Activated naive CD4-positive, alpha-beta T cell treated with anti-CD3 and anti-CD28 coated beads, Interleukin-2, amount 10 ng/mL, durations not matched to agents 7 days and 5 days (primary cell): ENCODE measurements around the gene WDR82.

Source experiments
- CTCF ChIA-PET: fragments of 350-600 bp; sonication (Branson Sonifier 250); formaldehyde crosslinking; loops from one replicate; lab custom pipeline; 2021; ENCODE audit warnings: antibody characterized with exemption; lab: Charles Lee
- DNase-seq: peaks from one replicate; pipeline ENCODE4 v3.0.0-alpha.2; 2020
- H3K27ac Mint-ChIP-seq: one replicate; pipeline ENCODE4 v1.8.0; 2021; ENCODE audit warnings: mild to moderate bottlenecking, moderate library complexity, mixed read lengths
- H3K27me3 Mint-ChIP-seq: one replicate; pipeline ENCODE4 v1.8.0; 2021; ENCODE audit warnings: mild to moderate bottlenecking, mixed read lengths
- H3K36me3 Mint-ChIP-seq: one replicate; pipeline ENCODE4 v1.8.0; 2021; ENCODE audit warnings: mixed read lengths
- H3K4me1 Mint-ChIP-seq: one replicate; pipeline ENCODE4 v1.8.0; 2021; ENCODE audit warnings: mixed read lengths
- H3K4me3 Mint-ChIP-seq: one replicate; pipeline ENCODE4 v1.8.0; 2021; ENCODE audit warnings: mild to moderate bottlenecking, moderate library complexity, mixed read lengths
- H3K9me3 Mint-ChIP-seq: one replicate; pipeline ENCODE4 v1.8.0; 2021; ENCODE audit warnings: mixed read lengths

WDR82 gene

GRCh38 chr3:52223449-52224408, 54.7 kb downstream of the WDR82 start:
- peak overlapping the region; percentile 70 for H3K27ac Mint-ChIP-seq
- no peak for DNase-seq
- H3K36me3 Mint-ChIP-seq, result peaks cover 21% of the 10 kb centered on the region
- H3K4me3 Mint-ChIP-seq, result peak overlapping the region; percentile 47
- no peaks in the 10 kb centered on the region for H3K27me3 Mint-ChIP-seq
- peaks cover 79% of the 10 kb centered on the region for H3K4me1 Mint-ChIP-seq
- no peaks in the 10 kb centered on the region for H3K9me3 Mint-ChIP-seq
- CTCF ChIA-PET, result interaction anchor here (1.1 to 10.4 kb wide), 8 partner anchors 7 to 116 kb away, joined by 3 to 125 read pairs (median 6); no protein-coding TSS in a partner anchor

- Mint-ChIP-seq H3K4me3 (peak overlapping the region; percentile 73), H3K27ac (peak overlapping the region; percentile 90), H3K36me3 (peaks cover 16% of the 10 kb centered on the region), H3K4me1 (peaks cover 91% of the 10 kb centered on the region), H3K27me3 (no peaks in the 10 kb centered on the region), H3K9me3 (no peaks in the 10 kb centered on the region)
- DNase-seq, result no peak
- CTCF ChIA-PET, result interaction anchor here (0.6 to 10.4 kb wide), 10 partner anchors 8 to 163 kb away, joined by 3 to 125 read pairs (median 4); partner anchors contain the start of gene WDR82
Observed at GRCh38 chr3:52222319-52223221, 55.9 kb downstream of the WDR82 start.

GRCh38 chr3:52221563-52222318, 56.7 kb downstream of the WDR82 start:
- Mint-ChIP-seq H3K36me3 (peaks cover 18% of the 10 kb centered on the region), H3K27me3 (no peaks in the 10 kb centered on the region), H3K4me3 (peak overlapping the region; percentile 73), H3K4me1 (peaks cover 96% of the 10 kb centered on the region), H3K9me3 (no peaks in the 10 kb centered on the region), H3K27ac (peak overlapping the region; percentile 90)
- peak; percentile 86 for DNase-seq
- CTCF ChIA-PET, result interaction anchor here (0.8 to 10.4 kb wide), 18 partner anchors 9 to 220 kb away, joined by 3 to 125 read pairs (median 5); partner anchors contain the start of genes TWF2 and WDR82

- no peaks in the 10 kb centered on the region for H3K9me3 Mint-ChIP-seq
- no peak for DNase-seq
- no peaks in the 10 kb centered on the region for H3K27me3 Mint-ChIP-seq
- H3K4me1 Mint-ChIP-seq, result peaks cover 96% of the 10 kb centered on the region
- peak overlapping the region; percentile 73 for H3K4me3 Mint-ChIP-seq
- no peak overlapping the region for H3K27ac Mint-ChIP-seq
- peaks cover 19% of the 10 kb centered on the region for H3K36me3 Mint-ChIP-seq
- CTCF ChIA-PET, result interaction anchor here (0.6 to 10.4 kb wide), 32 partner anchors 10 to 227 kb away, joined by 3 to 125 read pairs (median 5); partner anchors contain the start of genes POC1A, RPL29, TWF2 and WDR82
Observed at GRCh38 chr3:52221141-52221562, 57.3 kb downstream of the WDR82 start.

GRCh38 chr3:52220380-52221026, 57.9 kb downstream of the WDR82 start:
- Mint-ChIP-seq H3K27me3 (no peaks in the 10 kb centered on the region), H3K4me3 (peak overlapping the region; percentile 55), H3K27ac (peak overlapping the region; percentile 75), H3K9me3 (no peaks in the 10 kb centered on the region), H3K4me1 (peaks cover 96% of the 10 kb centered on the region), H3K36me3 (peaks cover 22% of the 10 kb centered on the region)
- CTCF ChIA-PET, result interaction anchor here (0.6 to 10.4 kb wide), 35 partner anchors 10 to 228 kb away, joined by 3 to 125 read pairs (median 5); partner anchors contain the start of genes POC1A, PPM1M, RPL29 and TWF2
- peak; percentile 94 for DNase-seq

GRCh38 chr3:52218937-52219650, 59.4 kb downstream of the WDR82 start:
- Mint-ChIP-seq H3K27me3 (no peaks in the 10 kb centered on the region), H3K36me3 (peaks cover 31% of the 10 kb centered on the region), H3K27ac (peak overlapping the region; percentile 88), H3K9me3 (no peaks in the 10 kb centered on the region), H3K4me3 (peak overlapping the region; percentile 49), H3K4me1 (peaks cover 93% of the 10 kb centered on the region)
- no peak for DNase-seq
- CTCF ChIA-PET, result interaction anchor here (0.9 to 10.4 kb wide), 15 partner anchors 9 to 229 kb away, joined by 3 to 125 read pairs (median 9); partner anchors contain the start of genes PPM1M and WDR82

GRCh38 chr3:52218454-52218853, 60.0 kb downstream of the WDR82 start:
- no peaks in the 10 kb centered on the region for H3K9me3 Mint-ChIP-seq
- peaks cover 87% of the 10 kb centered on the region for H3K4me1 Mint-ChIP-seq
- peak; percentile 62 for DNase-seq
- no peaks in the 10 kb centered on the region for H3K27me3 Mint-ChIP-seq
- peak overlapping the region; percentile 49 for H3K4me3 Mint-ChIP-seq
- peak overlapping the region; percentile 87 for H3K27ac Mint-ChIP-seq
- CTCF ChIA-PET, result interaction anchor here (0.9 to 10.4 kb wide), 8 partner anchors 13 to 216 kb away, joined by 3 to 125 read pairs (median 8); partner anchors contain the start of gene WDR82
- H3K36me3 Mint-ChIP-seq, result peaks cover 31% of the 10 kb centered on the region

GRCh38 chr3:52218026-52218425, 60.4 kb downstream of the WDR82 start:
- Mint-ChIP-seq H3K4me3 (peak overlapping the region; percentile 49), H3K4me1 (peaks cover 82% of the 10 kb centered on the region), H3K27me3 (no peaks in the 10 kb centered on the region), H3K36me3 (peaks cover 29% of the 10 kb centered on the region), H3K27ac (peak overlapping the region; percentile 87), H3K9me3 (no peaks in the 10 kb centered on the region)
- CTCF ChIA-PET, result interaction anchor here (1.3 to 10.4 kb wide), 5 partner anchors 14 to 122 kb away, joined by 3 to 125 read pairs (median 6); partner anchors contain the start of gene WDR82
- no peak for DNase-seq

GRCh38 chr3:52217409-52217805, 61.0 kb downstream of the WDR82 start:
- H3K4me1 Mint-ChIP-seq, result peaks cover 76% of the 10 kb centered on the region
- CTCF ChIA-PET, result interaction anchor here (1.3 to 10.4 kb wide), 5 partner anchors 14 to 122 kb away, joined by 3 to 125 read pairs (median 6); partner anchors contain the start of gene WDR82
- H3K9me3 Mint-ChIP-seq, result no peaks in the 10 kb centered on the region
- DNase-seq, result peak; percentile 42
- peak overlapping the region; percentile 49 for H3K4me3 Mint-ChIP-seq
- peak overlapping the region; percentile 87 for H3K27ac Mint-ChIP-seq
- H3K36me3 Mint-ChIP-seq, result peaks cover 34% of the 10 kb centered on the region
- no peaks in the 10 kb centered on the region for H3K27me3 Mint-ChIP-seq

GRCh38 chr3:52216585-52217408, 61.7 kb downstream of the WDR82 start:
- Mint-ChIP-seq H3K9me3 (no peaks in the 10 kb centered on the region), H3K27ac (peak overlapping the region; percentile 87), H3K27me3 (no peaks in the 10 kb centered on the region), H3K36me3 (peaks cover 40% of the 10 kb centered on the region), H3K4me1 (peaks cover 70% of the 10 kb centered on the region), H3K4me3 (peak overlapping the region; percentile 49)
- DNase-seq, result peak; percentile 62
- CTCF ChIA-PET, result interaction anchor here (1.6 to 10.4 kb wide), 4 partner anchors 14 to 123 kb away, joined by 3 to 125 read pairs (median 8); no protein-coding TSS in a partner anchor

GRCh38 chr3:52215351-52215750, 63.1 kb downstream of the WDR82 start:
- Mint-ChIP-seq H3K36me3 (peaks cover 47% of the 10 kb centered on the region), H3K27ac (peak overlapping the region; percentile 7), H3K4me3 (no peak overlapping the region), H3K9me3 (no peaks in the 10 kb centered on the region), H3K27me3 (no peaks in the 10 kb centered on the region), H3K4me1 (peaks cover 57% of the 10 kb centered on the region)
- CTCF ChIA-PET, result interaction anchor here (0.9 to 1.0 kb wide), 2 partner anchors 124 to 214 kb away, joined by 3 to 4 read pairs; no protein-coding TSS in a partner anchor
- no peak for DNase-seq
